Measurements from ENCODE around the gene RABGAP1. TPM values are rescaled to one million over a fixed set of nuclear protein-coding genes. Genes with fewer than 3 reads are reported as not detected.

Gene RABGAP1
- total and polyA plus RNA-seq, 9 donors: 27.1 to 64.8 (median 59.0) TPM

GRCh38 chr9:123011878-123012528 lies 71.2 kb downstream of the RABGAP1 start:
- intact Hi-C loops (cut with DNase I): no loop called here
- H3K36me3 ChIP-seq: no peaks in the 10 kb centered on the region
- TF ChIP-seq CTCF (IDR thresholded peaks at IDR 0.05): no peak
- no peak for TF ChIP-seq EP300 (IDR thresholded peaks at IDR 0.05)
- no peak for TF ChIP-seq POLR2A (IDR thresholded peaks at IDR 0.05)
- no peaks in the 10 kb centered on the region for H3K9me3 ChIP-seq
- H3K27ac ChIP-seq: peak overlapping the region in 1 of 2 donors; percentile 10
- peaks cover 5% of the 10 kb centered on the region for H3K4me1 ChIP-seq (ENCODE audit: insufficient read depth)
- H3K4me3 ChIP-seq: no peak overlapping the region
- DNase-seq: no peak
- H3K27me3 ChIP-seq: no peaks in the 10 kb centered on the region
- WGBS, 3 donors: 40 to 70% (median 43%) methylated on average over 3 of the region's 3 CpGs

- intact Hi-C loops (cut with DNase I): no loop called here
- no peak overlapping the region for H3K4me3 ChIP-seq
- no peak for DNase-seq
- H3K36me3 ChIP-seq: no peaks in the 10 kb centered on the region
- TF ChIP-seq CTCF (IDR thresholded peaks at IDR 0.05): no peak
- TF ChIP-seq POLR2A (IDR thresholded peaks at IDR 0.05): no peak
- no peak for TF ChIP-seq EP300 (IDR thresholded peaks at IDR 0.05)
- H3K4me1 ChIP-seq (ENCODE audit: insufficient read depth): peaks cover 3% of the 10 kb centered on the region
- WGBS, 3 donors: 21 to 57% (median 36%) methylated on average over 1 of the region's 1 CpG
- H3K27me3 ChIP-seq: no peaks in the 10 kb centered on the region
- H3K9me3 ChIP-seq: no peaks in the 10 kb centered on the region
- no peak overlapping the region for H3K27ac ChIP-seq
Measured at GRCh38 chr9:123016631-123017030, 75.8 kb downstream of the RABGAP1 start.

- TF ChIP-seq CTCF (IDR thresholded peaks at IDR 0.05): no peak
- no peak for TF ChIP-seq EP300 (IDR thresholded peaks at IDR 0.05)
- TF ChIP-seq POLR2A (IDR thresholded peaks at IDR 0.05): no peak
- intact Hi-C loops (cut with DNase I): no loop called here
- DNase-seq: no peak
- H3K4me1 ChIP-seq (ENCODE audit: insufficient read depth): no peaks in the 10 kb centered on the region
- no peaks in the 10 kb centered on the region for H3K36me3 ChIP-seq
- H3K9me3 ChIP-seq: no peaks in the 10 kb centered on the region
- 8 to 33% (median 9%) methylated on average over 2 of the region's 2 CpGs for WGBS, 3 donors
- no peaks in the 10 kb centered on the region for H3K27me3 ChIP-seq
- H3K4me3 ChIP-seq: no peak overlapping the region
- H3K27ac ChIP-seq: no peak overlapping the region
Measured at GRCh38 chr9:123020796-123021195, 80.0 kb downstream of the RABGAP1 start.

- Histone ChIP-seq H3K27ac (no peak overlapping the region), H3K9me3 (no peaks in the 10 kb centered on the region), H3K36me3 (no peaks in the 10 kb centered on the region), H3K27me3 (no peaks in the 10 kb centered on the region), H3K4me3 (no peak overlapping the region), H3K4me1 (ENCODE audit: insufficient read depth) (no peaks in the 10 kb centered on the region)
- TF ChIP-seq POLR2A (IDR thresholded peaks at IDR 0.05): no peak
- TF ChIP-seq CTCF (IDR thresholded peaks at IDR 0.05): no peak
- TF ChIP-seq EP300 (IDR thresholded peaks at IDR 0.05): no peak
- no peak for DNase-seq
- intact Hi-C loops (cut with DNase I): no loop called here
- WGBS, 3 donors: 98 to 100% (median 100%) methylated on average over 1 of the region's 1 CpG
Measured at GRCh38 chr9:123026425-123026824, 85.6 kb downstream of the RABGAP1 start.
